HG03135 (cell line): ENCODE results near the gene UGP2.
"Not testable (repeated sequence)": the region's sequence is repeated elsewhere in the genome, so short reads cannot be mapped to it uniquely, and the experiment has no call there.

ENCODE experiments used
- ATAC-seq: cut with Tn5 transposase; IDR thresholded peaks from one replicate; pipeline ENCODE4 v1.9.1; 2021; ENCODE audit warnings: mild to moderate bottlenecking, moderate library complexity; ENCODE audit not compliant: unreplicated experiment

The UGP2 gene

GRCh38 chr2:63840081-63840784, 1.5 kb upstream of the UGP2 start:
- ATAC-seq: peak; percentile 28

GRCh38 chr2:63840785-63841253, 877 bp upstream of the UGP2 start:
- ATAC-seq: peak; percentile 91

GRCh38 chr2:63842149-63843061, 709 bp downstream of the UGP2 start:
- no peak for ATAC-seq

- ATAC-seq: no peak
Measured at GRCh38 chr2:63843093-63843492, 1.4 kb downstream of the UGP2 start.

GRCh38 chr2:63843791-63844190, 2.1 kb downstream of the UGP2 start:
- no peak for ATAC-seq

GRCh38 chr2:63844616-63845015, 2.9 kb downstream of the UGP2 start:
- ATAC-seq: no peak

GRCh38 chr2:63845866-63846265, 4.2 kb downstream of the UGP2 start:
- ATAC-seq: no peak

GRCh38 chr2:63846487-63846886, 4.8 kb downstream of the UGP2 start:
- no peak for ATAC-seq

- ATAC-seq: not testable (repeated sequence)
Measured at GRCh38 chr2:63847571-63847970, 5.9 kb downstream of the UGP2 start.

- no peak for ATAC-seq
Measured at GRCh38 chr2:63849381-63850203, 7.9 kb downstream of the UGP2 start.

- ATAC-seq: no peak
Measured at GRCh38 chr2:63850204-63850571, 8.5 kb downstream of the UGP2 start.

GRCh38 chr2:63850649-63851048, 9.0 kb downstream of the UGP2 start:
- ATAC-seq: no peak

GRCh38 chr2:63851691-63852311, 10.1 kb downstream of the UGP2 start:
- ATAC-seq: no peak

GRCh38 chr2:63853527-63854310, 12.0 kb downstream of the UGP2 start:
- ATAC-seq: no peak

GRCh38 chr2:63855418-63856302, 14.0 kb downstream of the UGP2 start:
- ATAC-seq: no peak

- ATAC-seq: no peak
Measured at GRCh38 chr2:63856303-63856603, 14.6 kb downstream of the UGP2 start.

- no peak for ATAC-seq
Measured at GRCh38 chr2:63858291-63858690, 16.6 kb downstream of the UGP2 start.

GRCh38 chr2:63861220-63861822, 19.6 kb downstream of the UGP2 start:
- no peak for ATAC-seq

GRCh38 chr2:63862806-63863205, 21.1 kb downstream of the UGP2 start:
- ATAC-seq: no peak
